HFF-Myc (cell line): Measurements from ENCODE around the gene SRGAP1.

Experiments
- DNase-seq: peaks from one replicate; pipeline ENCODE4 v3.0.0-alpha.2; 2011; ENCODE audit warnings: low read depth; ENCODE audit errors: extremely low read depth
- H3K4me3 ChIP-seq: replicated peaks from 2 replicates; pipeline ENCODE4 v1.5.1; 2011; ENCODE audit warnings: low read depth, mild to moderate bottlenecking, control low read depth, low read length
- TF ChIP-seq, protein P1 (sequence below): IDR thresholded peaks from 2 replicates; pipeline ENCODE4 v1.5.1; 2012; ENCODE audit warnings: mild to moderate bottlenecking, low read depth, low read length, control low read depth; ENCODE audit errors: missing control alignments

Gene SRGAP1

GRCh38 chr12:63919756-63920155 lies 75.3 kb downstream of the SRGAP1 start:
- H3K4me3 ChIP-seq, result no peak overlapping the region
- TF ChIP-seq, protein P1, sequence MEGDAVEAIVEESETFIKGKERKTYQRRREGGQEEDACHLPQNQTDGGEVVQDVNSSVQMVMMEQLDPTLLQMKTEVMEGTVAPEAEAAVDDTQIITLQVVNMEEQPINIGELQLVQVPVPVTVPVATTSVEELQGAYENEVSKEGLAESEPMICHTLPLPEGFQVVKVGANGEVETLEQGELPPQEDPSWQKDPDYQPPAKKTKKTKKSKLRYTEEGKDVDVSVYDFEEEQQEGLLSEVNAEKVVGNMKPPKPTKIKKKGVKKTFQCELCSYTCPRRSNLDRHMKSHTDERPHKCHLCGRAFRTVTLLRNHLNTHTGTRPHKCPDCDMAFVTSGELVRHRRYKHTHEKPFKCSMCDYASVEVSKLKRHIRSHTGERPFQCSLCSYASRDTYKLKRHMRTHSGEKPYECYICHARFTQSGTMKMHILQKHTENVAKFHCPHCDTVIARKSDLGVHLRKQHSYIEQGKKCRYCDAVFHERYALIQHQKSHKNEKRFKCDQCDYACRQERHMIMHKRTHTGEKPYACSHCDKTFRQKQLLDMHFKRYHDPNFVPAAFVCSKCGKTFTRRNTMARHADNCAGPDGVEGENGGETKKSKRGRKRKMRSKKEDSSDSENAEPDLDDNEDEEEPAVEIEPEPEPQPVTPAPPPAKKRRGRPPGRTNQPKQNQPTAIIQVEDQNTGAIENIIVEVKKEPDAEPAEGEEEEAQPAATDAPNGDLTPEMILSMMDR, result no peak
- no peak for DNase-seq

- DNase-seq, result no peak
- H3K4me3 ChIP-seq, result no peak overlapping the region
- TF ChIP-seq, protein P1, result no peak
Measured at GRCh38 chr12:63921157-63921556, 76.7 kb downstream of the SRGAP1 start.

DNA sequence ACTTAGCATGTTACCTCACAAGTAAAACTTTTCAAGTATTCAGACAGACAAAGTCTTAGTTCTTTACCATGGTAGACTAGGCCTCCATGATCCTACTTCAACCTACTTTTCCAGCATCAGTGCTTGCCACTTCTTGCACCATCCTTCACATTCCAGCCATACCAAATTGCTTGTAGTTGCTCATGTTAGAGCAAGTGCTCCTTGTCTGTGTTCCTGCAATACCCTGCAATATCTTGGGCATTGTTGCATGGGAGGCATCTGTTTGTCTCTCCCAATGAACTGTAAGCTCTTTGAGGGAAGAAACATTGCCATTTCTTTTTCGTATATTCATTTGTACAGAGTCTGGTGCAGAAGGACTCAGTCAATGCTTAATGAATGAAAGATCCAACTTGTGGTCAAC lies 78.0 kb downstream of the SRGAP1 start:
- TF ChIP-seq, protein P1, result no peak
- H3K4me3 ChIP-seq, result no peak overlapping the region
- no peak for DNase-seq

DNA sequence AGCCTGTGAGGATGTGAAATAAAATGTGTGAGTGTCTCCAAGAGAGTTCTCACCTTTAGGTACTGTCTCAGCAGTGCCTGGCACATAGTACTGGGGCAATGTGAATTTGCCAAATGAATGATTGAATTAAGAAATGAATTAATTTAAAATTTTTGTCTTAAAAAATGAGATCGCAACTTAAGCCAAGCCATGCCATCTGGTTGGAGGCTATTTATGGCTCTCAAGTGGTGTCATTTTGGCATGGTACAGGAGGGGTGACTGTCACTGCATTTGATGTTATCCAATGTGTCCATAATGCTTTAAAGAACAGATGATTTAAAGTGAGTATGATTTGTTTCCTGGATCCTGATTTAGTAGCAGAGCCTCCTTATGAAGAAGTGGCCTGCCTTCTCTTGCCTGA lies 80.3 kb downstream of the SRGAP1 start:
- no peak overlapping the region for H3K4me3 ChIP-seq
- TF ChIP-seq, protein P1, result no peak
- DNase-seq, result no peak

GRCh38 chr12:63927511-63927910 lies 83.0 kb downstream of the SRGAP1 start:
- TF ChIP-seq, protein P1, result no peak
- no peak for DNase-seq
- H3K4me3 ChIP-seq, result no peak overlapping the region

- no peak overlapping the region for H3K4me3 ChIP-seq
- DNase-seq, result no peak
- TF ChIP-seq, protein P1, result no peak
Measured at GRCh38 chr12:63928305-63928704, 83.8 kb downstream of the SRGAP1 start.

GRCh38 chr12:63929426-63929825 lies 84.9 kb downstream of the SRGAP1 start:
- DNase-seq, result no peak
- TF ChIP-seq, protein P1, result no peak
- H3K4me3 ChIP-seq, result no peak overlapping the region
